Astrocyte (in vitro differentiated cells and primary cell): ENCODE data around the gene ROBO2. TPM values are rescaled to one million over a fixed set of nuclear protein-coding genes. Genes with fewer than 3 reads are reported as not detected.

Experiments used
- DNase-seq: peaks from one replicate; pipeline ENCODE4 v3.0.0-alpha.2; 2010; ENCODE audit warnings: low read depth
- FAIRE-seq: peaks from 2 replicates; lab custom pipeline; 2011; peaks lifted over from hg19 to GRCh38; lab: Jason Lieb, UNC
- H2AFZ ChIP-seq: 2 replicates; pipeline ENCODE4 v1.6.0; 2012; ENCODE audit warnings: low read depth, low read length, inconsistent platforms
- H3K27ac ChIP-seq: 2 replicates; pipeline ENCODE4 v1.5.1; 2011; ENCODE audit warnings: low read depth, low read length, inconsistent platforms
- H3K27me3 ChIP-seq: 2 replicates; pipeline ENCODE4 v1.6.0; 2011; ENCODE audit warnings: low read length, inconsistent platforms; ENCODE audit not compliant: insufficient read depth
- H3K36me3 ChIP-seq: 2 replicates; pipeline ENCODE4 v1.5.1; 2011; ENCODE audit warnings: low read length, inconsistent platforms; ENCODE audit not compliant: insufficient read depth
- H3K4me1 ChIP-seq: 2 replicates; pipeline ENCODE4 v1.5.1; 2011; ENCODE audit warnings: low read length, inconsistent platforms; ENCODE audit not compliant: insufficient read depth
- H3K4me2 ChIP-seq: 2 replicates; pipeline ENCODE4 v1.6.0; 2012; ENCODE audit warnings: low read length, inconsistent platforms
- H3K4me3 ChIP-seq: 2 replicates; pipeline ENCODE4 v1.5.1; 2011; ENCODE audit warnings: low read depth, mild to moderate bottlenecking, low read length, inconsistent platforms; ENCODE audit not compliant: insufficient read depth
- H3K79me2 ChIP-seq: 2 replicates; pipeline ENCODE4 v1.6.0; 2012; ENCODE audit warnings: mild to moderate bottlenecking, low read length, inconsistent platforms; ENCODE audit not compliant: insufficient read depth
- H3K9ac ChIP-seq: 2 replicates; pipeline ENCODE4 v1.6.0; 2012; ENCODE audit warnings: mild to moderate bottlenecking, low read length, inconsistent platforms
- H3K9me3 ChIP-seq: 2 replicates; pipeline ENCODE4 v1.5.1; 2012; ENCODE audit warnings: low read depth, mild to moderate bottlenecking, low read length, inconsistent platforms; ENCODE audit not compliant: insufficient read depth
- H4K20me1 ChIP-seq: 2 replicates; pipeline ENCODE4 v1.6.0; 2012; ENCODE audit warnings: low read length, inconsistent platforms; ENCODE audit not compliant: insufficient read depth
- H3K27ac Mint-ChIP-seq: one replicate; pipeline ENCODE4 v1.8.0; 2021; ENCODE audit warnings: mild to moderate bottlenecking, mixed read lengths; ENCODE audit not compliant: unreplicated experiment
- H3K27me3 Mint-ChIP-seq: one replicate; pipeline ENCODE4 v1.8.0; 2021; ENCODE audit warnings: low read depth, mixed read lengths; ENCODE audit not compliant: unreplicated experiment
- H3K36me3 Mint-ChIP-seq: one replicate; pipeline ENCODE4 v1.8.0; 2021; ENCODE audit warnings: low read depth, mixed read lengths; ENCODE audit not compliant: unreplicated experiment
- H3K4me1 Mint-ChIP-seq: one replicate; pipeline ENCODE4 v1.8.0; 2021; ENCODE audit warnings: low read depth, mixed read lengths; ENCODE audit not compliant: unreplicated experiment
- H3K4me3 Mint-ChIP-seq: one replicate; pipeline ENCODE4 v1.8.0; 2021; ENCODE audit warnings: mild to moderate bottlenecking, moderate library complexity, mixed read lengths; ENCODE audit not compliant: unreplicated experiment
- H3K9me3 Mint-ChIP-seq: one replicate; pipeline ENCODE4 v1.8.0; 2021; ENCODE audit warnings: mild to moderate bottlenecking, mixed read lengths; ENCODE audit not compliant: unreplicated experiment
- EZH2 ChIP-seq: IDR thresholded peaks from 2 replicates; pipeline ENCODE4 v1.6.1; 2012; ENCODE audit warnings: mild to moderate bottlenecking, low read length, inconsistent platforms; ENCODE audit not compliant: insufficient read depth
- total RNA-seq: library from RNA; stranded (reverse); gene quantifications from 2 replicates; pipeline ENCODE4 v1.2.1, GENCODE V29; 2021
- TF ChIP-seq, protein P1 (sequence below): IDR thresholded peaks from 2 replicates; pipeline ENCODE4 v1.5.1; 2011; ENCODE audit warnings: low read depth, mild to moderate bottlenecking, inconsistent platforms, low read length, moderate library complexity; ENCODE audit not compliant: insufficient read depth

The ROBO2 gene
- total RNA-seq, 1 donor from 2014 or later = 1.4 TPM

DNA sequence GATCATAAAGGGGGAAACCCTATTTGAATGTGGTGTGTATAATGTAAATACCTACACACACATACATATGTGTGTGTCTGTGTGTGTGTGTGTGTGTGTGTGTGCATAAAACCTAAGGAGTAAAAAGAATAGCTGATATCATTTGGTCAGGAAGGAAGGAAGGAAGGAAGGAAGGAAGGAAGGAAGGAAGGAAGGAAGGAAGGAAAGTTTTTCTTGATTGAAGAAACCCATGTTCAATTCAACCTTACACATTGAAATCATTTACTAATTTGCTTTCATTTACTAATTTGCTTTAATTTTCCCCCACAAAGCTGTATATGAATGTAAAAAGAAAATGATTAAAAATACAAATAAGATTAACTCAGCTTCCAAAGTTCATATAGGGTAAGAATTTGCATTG lies 386.6 kb downstream of the ROBO2 start:
- Histone ChIP-seq H3K27me3 (no peaks in the 10 kb centered on the region), H3K4me3 (no peak overlapping the region)
- H3K27me3 Mint-ChIP-seq = no peaks in the 10 kb centered on the region

DNA sequence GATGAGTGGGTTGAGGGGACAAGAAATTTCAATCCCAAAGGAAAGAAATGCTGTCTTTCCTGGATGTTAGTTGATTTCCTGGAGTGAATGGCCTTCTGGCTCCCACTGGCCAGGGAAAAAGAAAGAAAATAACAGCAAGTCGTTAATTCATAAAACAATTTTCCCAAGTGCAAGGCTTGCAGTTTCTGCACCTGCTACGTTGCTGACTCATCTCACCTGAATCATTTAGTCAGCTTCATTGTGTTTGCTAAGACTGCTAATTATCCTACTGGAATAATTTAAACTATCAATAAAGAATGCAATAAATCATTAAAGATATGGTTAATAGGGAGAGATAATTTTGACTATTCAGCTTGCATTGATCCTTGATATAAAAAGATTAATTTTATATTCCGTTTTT lies 387.6 kb downstream of the ROBO2 start:
- Histone ChIP-seq H3K79me2 (no peaks in the 10 kb centered on the region), H3K9ac (no peak overlapping the region), H3K36me3 (no peaks in the 10 kb centered on the region), H3K4me3 (no peak overlapping the region), H3K4me1 (no peaks in the 10 kb centered on the region), H2AFZ (no peak overlapping the region), H3K27me3 (no peaks in the 10 kb centered on the region), H4K20me1 (no peaks in the 10 kb centered on the region), H3K9me3 (no peaks in the 10 kb centered on the region), H3K27ac (no peak overlapping the region), H3K4me2 (no peak overlapping the region)
- DNase-seq (no peak), FAIRE-seq (no peak)
- H3K4me3 Mint-ChIP-seq = no peak overlapping the region
- H3K4me1 Mint-ChIP-seq = no peaks in the 10 kb centered on the region
- H3K27ac Mint-ChIP-seq = no peak overlapping the region
- H3K27me3 Mint-ChIP-seq = no peaks in the 10 kb centered on the region
- TF ChIP-seq, protein P1, sequence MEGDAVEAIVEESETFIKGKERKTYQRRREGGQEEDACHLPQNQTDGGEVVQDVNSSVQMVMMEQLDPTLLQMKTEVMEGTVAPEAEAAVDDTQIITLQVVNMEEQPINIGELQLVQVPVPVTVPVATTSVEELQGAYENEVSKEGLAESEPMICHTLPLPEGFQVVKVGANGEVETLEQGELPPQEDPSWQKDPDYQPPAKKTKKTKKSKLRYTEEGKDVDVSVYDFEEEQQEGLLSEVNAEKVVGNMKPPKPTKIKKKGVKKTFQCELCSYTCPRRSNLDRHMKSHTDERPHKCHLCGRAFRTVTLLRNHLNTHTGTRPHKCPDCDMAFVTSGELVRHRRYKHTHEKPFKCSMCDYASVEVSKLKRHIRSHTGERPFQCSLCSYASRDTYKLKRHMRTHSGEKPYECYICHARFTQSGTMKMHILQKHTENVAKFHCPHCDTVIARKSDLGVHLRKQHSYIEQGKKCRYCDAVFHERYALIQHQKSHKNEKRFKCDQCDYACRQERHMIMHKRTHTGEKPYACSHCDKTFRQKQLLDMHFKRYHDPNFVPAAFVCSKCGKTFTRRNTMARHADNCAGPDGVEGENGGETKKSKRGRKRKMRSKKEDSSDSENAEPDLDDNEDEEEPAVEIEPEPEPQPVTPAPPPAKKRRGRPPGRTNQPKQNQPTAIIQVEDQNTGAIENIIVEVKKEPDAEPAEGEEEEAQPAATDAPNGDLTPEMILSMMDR = no peak
- no peak for TF ChIP-seq EZH2
- H3K9me3 Mint-ChIP-seq = no peaks in the 10 kb centered on the region
- H3K36me3 Mint-ChIP-seq = no peaks in the 10 kb centered on the region

More for the DNA sequence above, 386.6 kb downstream of the ROBO2 start:
- Mint-ChIP-seq H3K9me3 (no peaks in the 10 kb centered on the region), H3K4me1 (no peaks in the 10 kb centered on the region), H3K4me3 (no peak overlapping the region), H3K36me3 (no peaks in the 10 kb centered on the region), H3K27ac (no peak overlapping the region)
- no peak for FAIRE-seq
- no peak for TF ChIP-seq EZH2
- TF ChIP-seq, protein P1 = no peak
- Histone ChIP-seq H3K4me1 (no peaks in the 10 kb centered on the region), H3K4me2 (no peak overlapping the region), H3K79me2 (no peaks in the 10 kb centered on the region), H2AFZ (no peak overlapping the region), H3K27ac (no peak overlapping the region), H4K20me1 (no peaks in the 10 kb centered on the region), H3K36me3 (no peaks in the 10 kb centered on the region), H3K9ac (no peak overlapping the region), H3K9me3 (no peaks in the 10 kb centered on the region)
- DNase-seq = no peak

DNA sequence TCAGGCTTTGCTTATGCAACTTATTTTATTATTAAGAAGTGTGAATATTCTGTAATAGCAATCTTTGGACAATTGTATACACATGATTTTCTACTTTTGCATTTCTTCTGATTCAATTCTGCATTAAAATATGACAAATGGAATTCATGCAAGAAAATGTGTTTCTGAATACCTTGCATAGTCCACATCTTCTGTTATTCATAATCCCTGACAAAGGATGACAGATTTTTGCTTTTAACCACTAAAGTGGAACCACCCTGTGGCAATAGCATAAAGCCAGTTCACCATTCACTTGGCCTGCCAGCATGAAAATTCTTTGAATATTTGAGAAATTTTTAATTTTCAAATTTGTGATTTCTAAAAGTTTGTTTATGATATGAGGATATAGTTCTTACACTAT lies 397.0 kb downstream of the ROBO2 start:
- H3K4me1 Mint-ChIP-seq = no peaks in the 10 kb centered on the region
- H3K4me3 ChIP-seq = no peak overlapping the region
- no peaks in the 10 kb centered on the region for H3K36me3 ChIP-seq
- DNase-seq (no peak), FAIRE-seq (no peak)
- H3K36me3 Mint-ChIP-seq = no peaks in the 10 kb centered on the region
- no peak overlapping the region for H3K4me2 ChIP-seq
- H3K27me3 Mint-ChIP-seq = no peaks in the 10 kb centered on the region
- H3K27me3 ChIP-seq = no peaks in the 10 kb centered on the region
- H3K9ac ChIP-seq = no peak overlapping the region
- no peak overlapping the region for H3K27ac Mint-ChIP-seq
- no peak overlapping the region for H3K4me3 Mint-ChIP-seq
- no peaks in the 10 kb centered on the region for H3K79me2 ChIP-seq
- H3K4me1 ChIP-seq = no peaks in the 10 kb centered on the region
- no peak overlapping the region for H3K27ac ChIP-seq
- no peak overlapping the region for H2AFZ ChIP-seq
- H3K9me3 ChIP-seq = no peaks in the 10 kb centered on the region
- no peak for TF ChIP-seq EZH2
- TF ChIP-seq, protein P1 = no peak
- H3K9me3 Mint-ChIP-seq = no peaks in the 10 kb centered on the region
- H4K20me1 ChIP-seq = no peaks in the 10 kb centered on the region
